ENCODE data around the gene KRT73.

KRT73 gene

DNA sequence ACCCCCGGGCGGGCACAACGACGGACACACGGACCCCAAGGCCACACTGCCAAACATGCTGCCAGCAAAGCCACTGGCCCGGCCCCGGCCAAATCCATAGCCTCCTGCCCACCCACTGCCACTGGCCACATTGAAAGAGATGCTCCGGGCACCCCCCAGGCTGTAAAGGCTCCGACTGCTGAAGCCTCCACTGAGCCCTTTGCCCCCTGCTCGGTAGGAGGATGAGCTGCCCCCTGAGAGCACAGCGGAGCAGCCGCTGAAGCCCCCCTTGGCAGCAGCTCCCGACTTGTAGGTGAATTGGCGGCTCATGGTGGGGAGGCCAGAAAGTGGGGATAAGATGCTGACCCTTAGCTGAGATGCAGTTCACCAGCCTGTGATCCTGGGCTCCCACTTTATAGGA is at the start of gene KRT73:
Gene KRT73 (minus strand): TSS at position 344 of the 400 bp plus-strand sequence. CDS start 35 bp downstream, at position 309.
- TF ChIP-seq, protein P1, sequence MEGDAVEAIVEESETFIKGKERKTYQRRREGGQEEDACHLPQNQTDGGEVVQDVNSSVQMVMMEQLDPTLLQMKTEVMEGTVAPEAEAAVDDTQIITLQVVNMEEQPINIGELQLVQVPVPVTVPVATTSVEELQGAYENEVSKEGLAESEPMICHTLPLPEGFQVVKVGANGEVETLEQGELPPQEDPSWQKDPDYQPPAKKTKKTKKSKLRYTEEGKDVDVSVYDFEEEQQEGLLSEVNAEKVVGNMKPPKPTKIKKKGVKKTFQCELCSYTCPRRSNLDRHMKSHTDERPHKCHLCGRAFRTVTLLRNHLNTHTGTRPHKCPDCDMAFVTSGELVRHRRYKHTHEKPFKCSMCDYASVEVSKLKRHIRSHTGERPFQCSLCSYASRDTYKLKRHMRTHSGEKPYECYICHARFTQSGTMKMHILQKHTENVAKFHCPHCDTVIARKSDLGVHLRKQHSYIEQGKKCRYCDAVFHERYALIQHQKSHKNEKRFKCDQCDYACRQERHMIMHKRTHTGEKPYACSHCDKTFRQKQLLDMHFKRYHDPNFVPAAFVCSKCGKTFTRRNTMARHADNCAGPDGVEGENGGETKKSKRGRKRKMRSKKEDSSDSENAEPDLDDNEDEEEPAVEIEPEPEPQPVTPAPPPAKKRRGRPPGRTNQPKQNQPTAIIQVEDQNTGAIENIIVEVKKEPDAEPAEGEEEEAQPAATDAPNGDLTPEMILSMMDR (IDR thresholded peaks at IDR 0.05; ENCODE audit: control insufficient read depth, extremely low read depth, insufficient read depth), result no peak
- no peak within 1 kb of the TSS for H3K4me3 ChIP-seq (ENCODE audit: low read depth, low read length)
- no peak for DNase-seq (ENCODE audit: low read depth)

DNA sequence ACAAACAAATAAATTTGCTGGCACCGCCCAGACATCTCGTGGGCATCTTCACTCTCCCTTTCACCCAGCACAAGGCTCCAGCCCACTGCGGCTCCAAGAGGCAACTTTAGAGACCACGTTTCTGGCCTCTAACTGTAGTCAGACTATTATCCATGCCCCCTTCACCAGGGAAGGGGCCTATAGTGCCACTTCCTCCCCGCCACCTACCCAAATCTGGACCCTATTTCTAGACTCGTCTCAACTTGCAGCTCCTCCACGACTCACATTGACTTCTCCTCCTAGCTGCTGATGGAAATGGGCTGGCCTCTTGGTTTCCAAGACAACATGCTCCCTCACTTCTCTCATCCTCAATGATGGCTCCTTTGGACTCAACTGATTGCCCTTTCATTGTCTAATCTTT is 49.6 kb upstream of the KRT73 start:
- H3K4me3 ChIP-seq (ENCODE audit: low read depth, low read length), result no peak overlapping the region
- no peak for DNase-seq (ENCODE audit: low read depth)
- TF ChIP-seq, protein P1 (IDR thresholded peaks at IDR 0.05; ENCODE audit: control insufficient read depth, extremely low read depth, insufficient read depth), result no peak

DNA sequence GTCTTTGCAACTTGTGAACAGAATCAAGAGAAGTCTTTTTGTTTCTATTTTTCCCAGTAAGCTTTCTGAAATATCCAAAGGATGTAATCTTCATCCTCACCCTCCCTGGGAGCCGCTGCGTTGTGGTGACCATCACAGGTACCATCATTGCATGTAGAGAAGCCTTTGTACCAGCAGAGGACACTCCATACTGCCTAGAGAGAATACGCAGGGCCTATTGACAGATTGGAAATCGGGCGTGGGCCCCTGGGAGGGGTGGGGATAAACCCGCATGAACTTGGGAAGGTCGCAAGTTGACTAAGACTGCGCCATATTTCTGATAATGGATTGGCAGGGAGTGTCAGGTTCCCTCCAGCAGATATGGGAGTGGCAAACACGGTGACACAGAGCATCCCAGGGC is 49.1 kb upstream of the KRT73 start:
- no peak for DNase-seq (ENCODE audit: low read depth)
- TF ChIP-seq, protein P1 (IDR thresholded peaks at IDR 0.05; ENCODE audit: control insufficient read depth, extremely low read depth, insufficient read depth), result peak; percentile 55

DNA sequence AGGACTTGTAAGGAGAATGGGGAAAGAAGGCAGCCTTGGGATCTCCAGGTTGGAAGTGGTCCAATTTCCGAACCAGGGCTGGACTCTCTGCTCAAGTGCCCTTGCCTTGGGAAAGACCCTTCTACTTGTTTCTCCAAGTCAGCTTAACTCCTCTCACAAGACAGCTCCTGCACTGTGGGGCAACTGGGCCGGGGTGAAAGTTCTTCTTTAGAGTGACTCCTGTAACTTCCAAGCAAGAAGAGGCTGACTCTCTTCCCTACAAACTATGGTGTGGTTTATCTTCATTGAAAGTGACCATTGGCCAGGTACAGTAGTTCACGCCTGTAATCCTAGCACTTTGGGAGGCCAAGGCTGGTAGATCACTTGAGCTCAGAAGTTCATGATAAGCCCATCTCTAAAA is 48.1 kb upstream of the KRT73 start:
- TF ChIP-seq, protein P1 (IDR thresholded peaks at IDR 0.05; ENCODE audit: control insufficient read depth, extremely low read depth, insufficient read depth), result no peak
- DNase-seq (ENCODE audit: low read depth), result no peak

More for the DNA sequence above, 49.1 kb upstream of the KRT73 start:
- H3K4me3 ChIP-seq (ENCODE audit: low read depth, low read length), result no peak overlapping the region

DNA sequence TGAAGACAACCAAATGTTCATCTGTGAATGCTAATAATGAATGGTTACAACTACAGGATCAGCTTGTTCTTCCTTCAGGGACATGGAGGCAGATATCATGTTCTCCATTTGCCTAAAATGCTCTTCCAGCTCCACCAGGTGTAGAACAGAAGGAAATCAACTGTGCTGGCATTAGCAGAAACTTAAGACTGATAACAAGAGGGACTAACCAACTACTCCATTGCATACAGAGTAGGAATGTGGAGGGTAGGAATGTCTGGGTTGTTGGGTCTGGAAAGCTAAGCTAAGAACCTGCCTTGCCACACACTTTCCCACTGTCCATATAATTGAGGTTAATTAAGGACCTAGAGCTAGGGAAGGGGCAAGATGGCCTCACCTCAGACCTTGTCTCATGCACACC is 45.1 kb upstream of the KRT73 start:
- H3K4me3 ChIP-seq (ENCODE audit: low read depth, low read length), result no peak overlapping the region
- TF ChIP-seq, protein P1 (IDR thresholded peaks at IDR 0.05; ENCODE audit: control insufficient read depth, extremely low read depth, insufficient read depth), result no peak

More for the DNA sequence above, 48.1 kb upstream of the KRT73 start:
- no peak overlapping the region for H3K4me3 ChIP-seq (ENCODE audit: low read depth, low read length)

DNA sequence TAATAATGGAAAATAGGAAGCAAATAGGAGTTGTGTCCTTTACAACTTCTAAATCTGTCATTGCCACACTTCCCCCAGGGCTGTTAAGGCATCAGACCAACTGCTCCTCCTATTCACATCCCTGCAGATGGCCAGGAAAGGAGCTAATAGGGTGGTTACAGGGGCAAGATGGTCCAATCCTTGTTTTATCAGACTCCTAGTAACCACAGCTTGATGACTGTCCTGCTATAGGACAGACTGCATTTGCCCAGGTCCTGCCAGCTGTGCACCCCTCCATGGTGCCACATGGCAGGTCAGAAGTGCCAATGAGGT is 44.5 kb upstream of the KRT73 start:
- TF ChIP-seq, protein P1 (IDR thresholded peaks at IDR 0.05; ENCODE audit: control insufficient read depth, extremely low read depth, insufficient read depth), result no peak
- no peak for DNase-seq (ENCODE audit: low read depth)
- no peak overlapping the region for H3K4me3 ChIP-seq (ENCODE audit: low read depth, low read length)

More for the DNA sequence above, 45.1 kb upstream of the KRT73 start:
- no peak for DNase-seq (ENCODE audit: low read depth)

DNA sequence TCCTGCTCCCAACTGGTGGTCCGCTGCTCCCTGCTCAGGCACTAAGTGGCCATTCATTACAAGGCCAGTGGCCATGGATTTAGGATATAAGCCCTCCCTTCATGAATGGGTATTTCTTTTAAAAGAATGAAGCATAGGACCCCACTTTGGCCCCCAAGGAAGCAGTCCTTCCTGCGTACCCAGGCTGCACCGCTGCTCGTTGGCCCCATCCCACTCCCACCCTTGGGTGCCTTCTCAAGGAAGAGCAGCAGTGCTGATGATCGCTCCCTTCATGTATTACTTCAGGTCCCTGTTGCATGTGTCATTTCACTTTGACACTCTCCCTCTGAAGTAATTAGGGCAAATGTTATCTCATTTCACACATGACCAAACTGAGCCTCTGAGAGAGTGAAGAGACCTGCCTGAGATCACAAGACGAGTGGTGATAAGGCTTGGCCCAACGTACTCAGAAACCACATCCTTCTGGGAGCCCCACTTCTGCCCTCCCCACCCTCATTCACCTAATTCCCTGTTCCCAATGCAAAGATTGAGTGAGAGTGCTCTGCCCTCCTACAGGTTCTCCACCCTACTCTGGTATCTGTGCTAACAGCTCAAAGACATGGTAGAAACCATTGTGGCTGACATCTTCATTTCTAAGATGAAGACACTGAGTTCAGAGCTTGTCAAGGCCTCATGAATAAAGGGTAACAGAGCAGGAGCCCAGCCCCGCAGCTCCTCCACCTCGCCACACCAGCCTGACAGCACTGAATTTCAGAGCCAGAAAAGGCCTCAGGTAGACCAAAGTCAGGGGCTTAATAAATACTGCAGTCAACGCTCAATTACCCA is 43.9 kb upstream of the KRT73 start:
- DNase-seq (ENCODE audit: low read depth), result no peak
- TF ChIP-seq, protein P1 (IDR thresholded peaks at IDR 0.05; ENCODE audit: control insufficient read depth, extremely low read depth, insufficient read depth), result no peak
- no peak overlapping the region for H3K4me3 ChIP-seq (ENCODE audit: low read depth, low read length)
